GM21367 (cell line): ENCODE data around the gene COG5.
"Not testable (repeated sequence)": the region's sequence is repeated elsewhere in the genome, so short reads cannot be mapped to it uniquely, and the experiment has no call there.

Source experiments
- ATAC-seq: cut with Tn5 transposase; IDR thresholded peaks from one replicate; pipeline ENCODE4 v1.9.1; 2021; ENCODE audit not compliant: unreplicated experiment

The COG5 gene

GRCh38 chr7:107284911-107285479 is 278.7 kb downstream of the COG5 start:
- ATAC-seq = no peak

- ATAC-seq = no peak
Observed at GRCh38 chr7:107277331-107277730, 286.4 kb downstream of the COG5 start.

- ATAC-seq = no peak
Observed at GRCh38 chr7:107276220-107276827, 287.4 kb downstream of the COG5 start.

GRCh38 chr7:107274506-107274905 is 289.2 kb downstream of the COG5 start:
- no peak for ATAC-seq

GRCh38 chr7:107269790-107270189 is 293.9 kb downstream of the COG5 start:
- ATAC-seq = no peak

- no peak for ATAC-seq
Observed at GRCh38 chr7:107268594-107268993, 295.1 kb downstream of the COG5 start.

- ATAC-seq = no peak
Observed at GRCh38 chr7:107267138-107267537, 296.6 kb downstream of the COG5 start.

- ATAC-seq = no peak
Observed at GRCh38 chr7:107264723-107265122, 299.0 kb downstream of the COG5 start.

- no peak for ATAC-seq
Observed at GRCh38 chr7:107262857-107263256, 300.9 kb downstream of the COG5 start.

- no peak for ATAC-seq
Observed at GRCh38 chr7:107258737-107259136, 305.0 kb downstream of the COG5 start.

- no peak for ATAC-seq
Observed at GRCh38 chr7:107255602-107256001, 308.1 kb downstream of the COG5 start.

- no peak for ATAC-seq
Observed at GRCh38 chr7:107254398-107254985, 309.2 kb downstream of the COG5 start.

- ATAC-seq = no peak
Observed at GRCh38 chr7:107253599-107253998, 310.1 kb downstream of the COG5 start.

- ATAC-seq = no peak
Observed at GRCh38 chr7:107251963-107252362, 311.8 kb downstream of the COG5 start.

- no peak for ATAC-seq
Observed at GRCh38 chr7:107248551-107249316, 315.0 kb downstream of the COG5 start.

- not testable (repeated sequence) for ATAC-seq
Observed at GRCh38 chr7:107246836-107247235, 316.9 kb downstream of the COG5 start.

- ATAC-seq = no peak
Observed at GRCh38 chr7:107244613-107245012, 319.1 kb downstream of the COG5 start.

GRCh38 chr7:107242267-107242666 is 321.5 kb downstream of the COG5 start:
- ATAC-seq = no peak

- ATAC-seq = no peak
Observed at GRCh38 chr7:107237451-107237850, 326.3 kb downstream of the COG5 start.

GRCh38 chr7:107236862-107237261 is 326.9 kb downstream of the COG5 start:
- ATAC-seq = no peak

GRCh38 chr7:107234436-107234835 is 329.3 kb downstream of the COG5 start:
- no peak for ATAC-seq

GRCh38 chr7:107233981-107234380 is 329.7 kb downstream of the COG5 start:
- no peak for ATAC-seq
